HepG2 (cell line): ENCODE data around the gene SLC4A8. TPM values are rescaled to one million over a fixed set of nuclear protein-coding genes. Genes with fewer than 3 reads are reported as not detected.

Source experiments
- ATAC-seq: fragments of 200-7000 bp; cut with Tn5 transposase; 3 replicates; pipeline ENCODE4 v1.9.1; 2020; ENCODE audit warnings: mild to moderate bottlenecking, moderate library complexity
- BruUV-seq: library from RNA; stranded (reverse); fragments of 400-500 nt; replicated peaks from 2 replicates; lab custom pipeline; 2021; lab: Mats Ljungman, UMichigan
- CTCF ChIA-PET: fragments of 300-600 bp; formaldehyde crosslinking; extraction: SDS; loops from one replicate; lab custom pipeline; 2021; ENCODE audit warnings: low total read pairs, inconsistent platforms, low intra/inter-chr PET ratio; lab: Yijun Ruan, JAX
- POLR2A ChIA-PET: fragments of 350-600 bp; sonication (Branson Sonifier 250); formaldehyde crosslinking; loops from one replicate; lab custom pipeline; 2020; ENCODE audit warnings: antibody characterized with exemption, inconsistent platforms; lab: Yijun Ruan, JAX
- DNase-seq: peaks from one replicate; pipeline ENCODE4 v3.0.0-alpha.2; 2015; ENCODE audit warnings: low spot score
- FAIRE-seq: peaks from 3 replicates; lab custom pipeline; 2011; peaks lifted over from hg19 to GRCh38; lab: Jason Lieb, UNC
- H2AFZ ChIP-seq: one replicate; pipeline ENCODE4 v1.6.1; 2011; ENCODE audit warnings: low read length, inconsistent platforms
- H3K27ac ChIP-seq: fragments of 300-600 bp; 3 replicates; pipeline ENCODE4 v1.8.0; 2011; ENCODE audit warnings: mixed run types, mild to moderate bottlenecking, mixed read lengths, low read length, inconsistent platforms; ENCODE audit not compliant: insufficient read depth; ENCODE audit errors: extremely low read length
- H3K27me3 ChIP-seq, 2 experiments: fragments of 200-600 bp in 1 of 2; 2 replicates in 1 of 2; 3 replicates in 1 of 2; pipeline versions ENCODE4 v1.6.0 to v1.8.0; 2011; ENCODE audit warnings: low read length in 2 of 2, mild to moderate bottlenecking in 2 of 2, moderate library complexity in 2 of 2, inconsistent platforms in 1 of 2; ENCODE audit not compliant: insufficient read depth in 2 of 2, control insufficient read depth in 1 of 2
- H3K36me3 ChIP-seq, 2 experiments: fragments of 200-600 bp in 1 of 2; replicated peaks in 1 of 2; 2 replicates in 1 of 2; 3 replicates in 1 of 2; pipeline versions ENCODE4 v1.5.1 to v1.8.0; 2011; ENCODE audit warnings: low read length in 2 of 2, inconsistent platforms in 1 of 2; ENCODE audit not compliant: insufficient read depth in 2 of 2, control insufficient read depth in 1 of 2
- H3K4me1 ChIP-seq: 2 replicates; pipeline ENCODE4 v1.5.1; 2012; ENCODE audit warnings: low read length, inconsistent platforms; ENCODE audit not compliant: insufficient read depth
- H3K4me2 ChIP-seq: 2 replicates; pipeline ENCODE4 v1.6.0; 2011; ENCODE audit warnings: low read depth, low read length, inconsistent platforms
- H3K4me3 ChIP-seq, 3 experiments: fragments of 200-600 bp in 1 of 3; sonication (generic), shearing (Covaris generic) in 1 of 3; replicated peaks in 1 of 3; 2 replicates each; pipeline ENCODE4 v1.5.1; 2011 to 2016; ENCODE audit warnings: low read length in 3 of 3, inconsistent platforms in 2 of 3, low read depth in 2 of 3, mild to moderate bottlenecking in 2 of 3, control low read depth in 1 of 3, mixed read lengths in 1 of 3; ENCODE audit not compliant: insufficient read depth in 1 of 3
- H3K79me2 ChIP-seq: one replicate; pipeline ENCODE4 v1.6.1; 2011; ENCODE audit warnings: low read length, inconsistent platforms; ENCODE audit not compliant: insufficient read depth
- H3K9ac ChIP-seq: 2 replicates; pipeline ENCODE4 v1.6.0; 2011; ENCODE audit warnings: mild to moderate bottlenecking, low read depth, low read length, inconsistent platforms; ENCODE audit not compliant: insufficient read depth
- H3K9me3 ChIP-seq: 2 replicates; pipeline ENCODE4 v1.5.1; 2012; ENCODE audit warnings: mild to moderate bottlenecking, low read length
- H4K20me1 ChIP-seq: 2 replicates; pipeline ENCODE4 v1.6.0; 2011; ENCODE audit warnings: inconsistent platforms, mild to moderate bottlenecking, low read length, moderate library complexity; ENCODE audit not compliant: insufficient read depth
- FOSL1 ChIP-seq: sonication (generic); formaldehyde crosslinking; IDR thresholded peaks from 2 replicates; pipeline ENCODE4 v1.9.0; 2021; ENCODE audit warnings: missing genetic modification reagents, borderline replicate concordance
- JARID2 ChIP-seq: sonication (generic); formaldehyde crosslinking; IDR thresholded peaks from 2 replicates; pipeline ENCODE4 v1.8.1; 2023; ENCODE audit warnings: missing genetic modification reagents, inconsistent platforms; ENCODE audit not compliant: insufficient replicate concordance
- NFKB2 ChIP-seq: sonication (generic); formaldehyde crosslinking; IDR thresholded peaks from 2 replicates; pipeline ENCODE4 v1.4.0; 2020; ENCODE audit warnings: missing genetic modification reagents, borderline replicate concordance
- ZNF30 ChIP-seq: sonication (generic); formaldehyde crosslinking; IDR thresholded peaks from 2 replicates; pipeline ENCODE4 v1.5.0; 2020; ENCODE audit warnings: mild to moderate bottlenecking, missing genetic modification reagents
- ZNF790 ChIP-seq: sonication (generic); formaldehyde crosslinking; IDR thresholded peaks from 2 replicates; pipeline ENCODE4 v1.8.0; 2022; ENCODE audit warnings: missing genetic modification reagents, mild to moderate bottlenecking, borderline replicate concordance
- WGBS: methylation state at CpG from one replicate; pipeline ENCODE4 v1.1.6; 2017; ENCODE audit warnings: low lambda C conversion rate; 5-methylcytosine and 5-hydroxymethylcytosine counted together
- in situ Hi-C: cut with HindIII; loops from 2 replicates; pipeline ENCODE4 v1.10.0; 2017; ENCODE audit warnings: low pct_unique_long_range_greater_than_20kb; ENCODE audit not compliant: extremely low pct_ligation_motif_present
- intact Hi-C: fragments of 100-400 bp; cut with micrococcal nuclease; formaldehyde crosslinking; loops from one replicate; pipeline ENCODE4 v1.10.0; 2022; ENCODE audit not compliant: unreplicated experiment
- polyA plus RNA-seq, 8 experiments: library from polyadenylated mRNA; depleted of rRNA in 3 of 8; stranded (reverse) in 7 of 8; unstranded in 1 of 8; fragments of >200 nt; fragmentation: Illumina TruSeq in 4 of 8; extraction: Trizol in 4 of 8; gene quantifications; 2 replicates each; pipeline versions ENCODE4 v1.2.1 to v1.2.3, GENCODE V29; 2011 to 2016; ENCODE audit warnings: low read depth in 4 of 8, missing spikeins in 1 of 8, mixed read lengths in 1 of 8; ENCODE audit not compliant: insufficient read depth in 1 of 8
- total RNA-seq, 5 experiments: library from RNA; depleted of rRNA; stranded (reverse); fragments of >200 nt; fragmentation: Illumina TruSeq; extraction: Trizol; gene quantifications; 2 replicates each; pipeline ENCODE4 v1.2.3, GENCODE V29; 2016; ENCODE audit warnings: low read depth in 1 of 5
- TF ChIP-seq, protein P1 (sequence below): sonication (generic); formaldehyde crosslinking; IDR thresholded peaks from 2 replicates; pipeline ENCODE4 v1.9.0; 2021; ENCODE audit warnings: missing genetic modification reagents, borderline replicate concordance

SLC4A8 gene
- total and polyA plus RNA-seq, 2 of the 13 experiments (the other 11 are each of a cell fraction or from before 2014, with no cell fraction given): under 0.01 to 0.07 TPM

DNA sequence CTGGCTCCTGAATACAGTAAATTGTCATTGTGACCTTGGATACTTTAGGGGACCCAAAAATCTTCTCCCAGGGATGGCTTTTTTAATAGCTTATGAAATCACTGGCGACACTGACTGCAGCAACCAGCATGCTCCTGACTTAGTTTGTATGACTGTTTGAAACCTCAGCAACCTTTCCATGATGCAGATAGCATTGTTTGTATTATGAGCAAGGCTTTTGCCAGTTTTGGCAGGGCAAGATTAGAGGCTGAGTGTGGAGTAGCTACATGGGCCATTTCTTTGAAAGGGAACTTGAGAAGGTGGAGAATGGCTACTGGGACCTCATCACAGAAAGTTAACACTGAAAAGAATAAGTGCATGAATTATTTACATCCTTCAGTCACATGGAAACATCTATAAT, 50.9 kb downstream of the SLC4A8 start (continued):
- TF ChIP-seq, protein P1, sequence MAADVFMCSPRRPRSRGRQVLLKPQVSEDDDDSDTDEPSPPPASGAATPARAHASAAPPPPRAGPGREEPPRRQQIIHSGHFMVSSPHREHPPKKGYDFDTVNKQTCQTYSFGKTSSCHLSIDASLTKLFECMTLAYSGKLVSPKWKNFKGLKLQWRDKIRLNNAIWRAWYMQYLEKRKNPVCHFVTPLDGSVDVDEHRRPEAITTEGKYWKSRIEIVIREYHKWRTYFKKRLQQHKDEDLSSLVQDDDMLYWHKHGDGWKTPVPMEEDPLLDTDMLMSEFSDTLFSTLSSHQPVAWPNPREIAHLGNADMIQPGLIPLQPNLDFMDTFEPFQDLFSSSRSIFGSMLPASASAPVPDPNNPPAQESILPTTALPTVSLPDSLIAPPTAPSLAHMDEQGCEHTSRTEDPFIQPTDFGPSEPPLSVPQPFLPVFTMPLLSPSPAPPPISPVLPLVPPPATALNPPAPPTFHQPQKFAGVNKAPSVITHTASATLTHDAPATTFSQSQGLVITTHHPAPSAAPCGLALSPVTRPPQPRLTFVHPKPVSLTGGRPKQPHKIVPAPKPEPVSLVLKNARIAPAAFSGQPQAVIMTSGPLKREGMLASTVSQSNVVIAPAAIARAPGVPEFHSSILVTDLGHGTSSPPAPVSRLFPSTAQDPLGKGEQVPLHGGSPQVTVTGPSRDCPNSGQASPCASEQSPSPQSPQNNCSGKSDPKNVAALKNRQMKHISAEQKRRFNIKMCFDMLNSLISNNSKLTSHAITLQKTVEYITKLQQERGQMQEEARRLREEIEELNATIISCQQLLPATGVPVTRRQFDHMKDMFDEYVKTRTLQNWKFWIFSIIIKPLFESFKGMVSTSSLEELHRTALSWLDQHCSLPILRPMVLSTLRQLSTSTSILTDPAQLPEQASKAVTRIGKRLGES: no peak
- no peak for TF ChIP-seq NFKB2
- no peak for TF ChIP-seq ZNF30 (CRISPR knock-in tag)

DNA sequence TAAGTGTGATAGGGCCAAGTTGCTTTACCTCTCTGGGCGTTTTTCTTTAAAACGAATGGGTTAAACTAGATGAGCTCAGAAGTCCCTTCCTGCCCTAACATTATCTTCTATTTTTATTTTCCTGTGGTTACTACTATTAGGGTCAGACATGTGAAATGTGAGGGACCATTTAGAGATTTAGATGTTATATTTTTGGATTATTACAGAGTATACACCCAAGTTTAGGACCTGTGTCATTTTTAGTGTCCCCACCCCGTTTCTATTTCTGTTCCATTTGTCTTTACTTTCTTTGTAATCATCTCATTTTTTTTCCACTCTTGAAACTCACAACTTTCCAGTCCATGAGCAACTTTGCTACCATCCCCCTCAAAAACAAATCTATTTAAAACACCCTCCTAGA, 56.3 kb downstream of the SLC4A8 start:
- Histone ChIP-seq H3K27ac (no peak overlapping the region), H3K4me1 (no peaks in the 10 kb centered on the region), H3K9me3 (no peaks in the 10 kb centered on the region), H3K79me2 (no peaks in the 10 kb centered on the region), H3K36me3 (no peaks in the 10 kb centered on the region), H3K27me3 (no peaks in the 10 kb centered on the region), H4K20me1 (no peaks in the 10 kb centered on the region), H2AFZ (no peak overlapping the region), H3K4me3 (no peak overlapping the region), H3K4me2 (no peak overlapping the region), H3K9ac (no peak overlapping the region)
- BruUV-seq: no TSS peak
- intact Hi-C loops (no loop called here), in situ Hi-C loops (no loop called here)
- ChIA-PET CTCF (no interaction called here), POLR2A (no interaction called here)
- TF ChIP-seq FOSL1 (CRISPR knock-in tag) (no peak), JARID2 (CRISPR knock-in tag) (no peak), ZNF790 (CRISPR knock-in tag) (no peak)
- ATAC-seq (no peak), FAIRE-seq (no peak), DNase-seq (no peak)
- 2% methylated on average over 3 of the region's 3 CpGs for WGBS
